ENCODE data around the gene DLG3.

DLG3 gene

GRCh38 chrX:70485466-70485865, 40.8 kb downstream of the DLG3 start:
- H3K79me2 ChIP-seq (ENCODE audit: insufficient read depth, low read length): no peaks in the 10 kb centered on the region
- H3K4me2 ChIP-seq (ENCODE audit: low read depth, low read length, poor library complexity, severe bottlenecking): no peak overlapping the region
- no peak overlapping the region for H3K4me3 ChIP-seq (ENCODE audit: low read length, poor library complexity, severe bottlenecking)
- peaks cover 25% of the 10 kb centered on the region; the same call in 1 of the 2 replicates for H3K36me3 ChIP-seq (ENCODE audit: insufficient read depth, low read length)
- H3K27me3 ChIP-seq (ENCODE audit: insufficient read depth, low read length, poor library complexity, severe bottlenecking): no peaks in the 10 kb centered on the region
- no peak for TF ChIP-seq EZH2phosphoT487 (IDR thresholded peaks at IDR 0.05; ENCODE audit: borderline replicate concordance)
- TF ChIP-seq CTCF (conservative IDR thresholded peaks at IDR 0.05; ENCODE audit: low read length): no peak
- no peaks in the 10 kb centered on the region for H3K9me3 ChIP-seq (ENCODE audit: insufficient read depth, low read depth, low read length)
- no peaks in the 10 kb centered on the region for H4K20me1 ChIP-seq (ENCODE audit: insufficient read depth, low read length, poor library complexity, severe bottlenecking)
- no peak overlapping the region for H2AFZ ChIP-seq (ENCODE audit: low read length)
- no peaks in the 10 kb centered on the region for H3K9me2 ChIP-seq (replicated peaks; ENCODE audit: low read depth, low read length)
- H3K4me1 ChIP-seq (ENCODE audit: insufficient read depth, low read length, poor library complexity, severe bottlenecking): no peaks in the 10 kb centered on the region
- no peak overlapping the region for H3K9ac ChIP-seq (ENCODE audit: low read depth, low read length, poor library complexity, severe bottlenecking)
- H3F3A ChIP-seq (ENCODE audit: low read depth): no peaks in the 10 kb centered on the region

- Histone ChIP-seq H2AFZ (ENCODE audit: low read length) (no peak overlapping the region), H4K20me1 (ENCODE audit: insufficient read depth, low read length, poor library complexity, severe bottlenecking) (no peaks in the 10 kb centered on the region), H3K27me3 (ENCODE audit: insufficient read depth, low read length, poor library complexity, severe bottlenecking) (no peaks in the 10 kb centered on the region), H3K9ac (ENCODE audit: low read depth, low read length, poor library complexity, severe bottlenecking) (no peak overlapping the region), H3K79me2 (ENCODE audit: insufficient read depth, low read length) (no peaks in the 10 kb centered on the region), H3K4me3 (ENCODE audit: low read length, poor library complexity, severe bottlenecking) (no peak overlapping the region), H3K36me3 (ENCODE audit: insufficient read depth, low read length) (peaks cover 38% of the 10 kb centered on the region; the same call in 1 of the 2 replicates), H3K9me3 (ENCODE audit: insufficient read depth, low read depth, low read length) (no peaks in the 10 kb centered on the region), H3K4me2 (ENCODE audit: low read depth, low read length, poor library complexity, severe bottlenecking) (no peak overlapping the region), H3F3A (ENCODE audit: low read depth) (no peaks in the 10 kb centered on the region), H3K9me2 (replicated peaks; ENCODE audit: low read depth, low read length) (no peaks in the 10 kb centered on the region), H3K4me1 (ENCODE audit: insufficient read depth, low read length, poor library complexity, severe bottlenecking) (no peaks in the 10 kb centered on the region)
- TF ChIP-seq EZH2phosphoT487 (IDR thresholded peaks at IDR 0.05; ENCODE audit: borderline replicate concordance): no peak
- TF ChIP-seq CTCF (conservative IDR thresholded peaks at IDR 0.05; ENCODE audit: low read length): no peak
Observed at GRCh38 chrX:70488856-70489255, 44.2 kb downstream of the DLG3 start.

GRCh38 chrX:70494441-70494840, 49.8 kb downstream of the DLG3 start:
- no peak overlapping the region for H2AFZ ChIP-seq (ENCODE audit: low read length)
- H4K20me1 ChIP-seq (ENCODE audit: insufficient read depth, low read length, poor library complexity, severe bottlenecking): no peaks in the 10 kb centered on the region
- no peak overlapping the region for H3K9ac ChIP-seq (ENCODE audit: low read depth, low read length, poor library complexity, severe bottlenecking)
- TF ChIP-seq EZH2phosphoT487 (IDR thresholded peaks at IDR 0.05; ENCODE audit: borderline replicate concordance): no peak
- H3K4me2 ChIP-seq (ENCODE audit: low read depth, low read length, poor library complexity, severe bottlenecking): no peak overlapping the region
- peaks cover 76% of the 10 kb centered on the region; the same call in 1 of the 2 replicates for H3K36me3 ChIP-seq (ENCODE audit: insufficient read depth, low read length)
- H3K4me3 ChIP-seq (ENCODE audit: low read length, poor library complexity, severe bottlenecking): no peak overlapping the region
- H3K79me2 ChIP-seq (ENCODE audit: insufficient read depth, low read length): no peaks in the 10 kb centered on the region
- H3F3A ChIP-seq (ENCODE audit: low read depth): no peaks in the 10 kb centered on the region
- H3K4me1 ChIP-seq (ENCODE audit: insufficient read depth, low read length, poor library complexity, severe bottlenecking): no peaks in the 10 kb centered on the region
- no peaks in the 10 kb centered on the region for H3K27me3 ChIP-seq (ENCODE audit: insufficient read depth, low read length, poor library complexity, severe bottlenecking)
- no peaks in the 10 kb centered on the region for H3K9me3 ChIP-seq (ENCODE audit: insufficient read depth, low read depth, low read length)
- H3K9me2 ChIP-seq (replicated peaks; ENCODE audit: low read depth, low read length): no peaks in the 10 kb centered on the region

- Histone ChIP-seq H3K9me2 (replicated peaks; ENCODE audit: low read depth, low read length) (no peaks in the 10 kb centered on the region), H3F3A (ENCODE audit: low read depth) (no peaks in the 10 kb centered on the region), H3K27me3 (ENCODE audit: insufficient read depth, low read length, poor library complexity, severe bottlenecking) (no peaks in the 10 kb centered on the region), H4K20me1 (ENCODE audit: insufficient read depth, low read length, poor library complexity, severe bottlenecking) (no peaks in the 10 kb centered on the region), H3K4me3 (ENCODE audit: low read length, poor library complexity, severe bottlenecking) (no peak overlapping the region), H3K9ac (ENCODE audit: low read depth, low read length, poor library complexity, severe bottlenecking) (no peak overlapping the region), H3K4me1 (ENCODE audit: insufficient read depth, low read length, poor library complexity, severe bottlenecking) (no peaks in the 10 kb centered on the region), H2AFZ (ENCODE audit: low read length) (no peak overlapping the region), H3K4me2 (ENCODE audit: low read depth, low read length, poor library complexity, severe bottlenecking) (no peak overlapping the region), H3K79me2 (ENCODE audit: insufficient read depth, low read length) (no peaks in the 10 kb centered on the region), H3K9me3 (ENCODE audit: insufficient read depth, low read depth, low read length) (no peaks in the 10 kb centered on the region), H3K36me3 (ENCODE audit: insufficient read depth, low read length) (peaks cover 95% of the 10 kb centered on the region; the same call in 1 of the 2 replicates)
- TF ChIP-seq EZH2phosphoT487 (IDR thresholded peaks at IDR 0.05; ENCODE audit: borderline replicate concordance) (no peak), CTCF (conservative IDR thresholded peaks at IDR 0.05; ENCODE audit: low read length) (no peak)
Observed at GRCh38 chrX:70496491-70496890, 51.9 kb downstream of the DLG3 start.
